NCI-H2107 treated with DMSO at 0.1 percent for 48 hours (cell line): ENCODE data around the gene DLK1.

Experiments used
- DNase-seq: peaks from one replicate; lab custom pipeline; 2025; ENCODE audit not compliant: unreplicated experiment; lab: John Stamatoyannopoulos, UW

DLK1 gene

GRCh38 chr14:100775831-100776591 is 49.3 kb downstream of the DLK1 start:
- no peak for DNase-seq

DNA sequence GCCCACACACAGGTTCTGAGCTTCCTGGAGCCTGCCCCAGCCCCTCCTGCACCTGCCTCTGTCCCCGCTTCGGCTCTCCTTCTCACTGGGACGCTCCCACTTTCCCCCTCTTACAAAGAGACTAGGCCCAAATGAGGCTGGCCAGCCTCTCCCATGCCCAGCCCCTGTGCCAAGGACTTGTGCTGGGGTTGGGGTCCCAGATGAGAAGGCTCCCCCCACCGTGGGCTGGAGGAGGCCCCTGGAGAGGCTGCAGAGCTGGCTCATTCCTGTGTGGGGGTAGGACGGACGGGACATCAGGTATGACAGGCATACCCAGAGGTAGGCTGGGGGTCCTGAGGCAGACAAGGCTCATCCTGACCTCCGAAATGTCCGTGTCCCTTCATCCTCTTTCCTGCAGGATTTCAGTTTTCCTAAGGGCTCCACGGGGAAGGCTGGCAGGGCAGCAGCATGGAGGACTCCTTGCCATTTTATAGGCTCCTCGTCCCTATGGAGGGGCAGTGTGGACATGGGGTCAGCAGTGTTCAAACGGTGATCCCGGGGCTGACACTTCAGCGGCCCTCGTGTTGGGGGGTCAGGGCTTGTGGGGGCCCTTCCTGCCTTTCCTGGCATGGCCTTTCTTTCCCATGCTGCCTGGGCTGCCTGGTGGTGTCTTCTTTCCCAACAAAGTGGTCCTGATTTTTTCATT is 50.1 kb downstream of the DLK1 start:
- DNase-seq, result no peak

- no peak for DNase-seq
These were observed 50.7 kb downstream of the DLK1 start for GRCh38 chr14:100777366-100777817.

- no peak for DNase-seq
These were observed 51.3 kb downstream of the DLK1 start for GRCh38 chr14:100777818-100778525.

GRCh38 chr14:100778526-100778882 is 51.8 kb downstream of the DLK1 start:
- no peak for DNase-seq

GRCh38 chr14:100778951-100779690 is 52.4 kb downstream of the DLK1 start:
- no peak for DNase-seq

DNA sequence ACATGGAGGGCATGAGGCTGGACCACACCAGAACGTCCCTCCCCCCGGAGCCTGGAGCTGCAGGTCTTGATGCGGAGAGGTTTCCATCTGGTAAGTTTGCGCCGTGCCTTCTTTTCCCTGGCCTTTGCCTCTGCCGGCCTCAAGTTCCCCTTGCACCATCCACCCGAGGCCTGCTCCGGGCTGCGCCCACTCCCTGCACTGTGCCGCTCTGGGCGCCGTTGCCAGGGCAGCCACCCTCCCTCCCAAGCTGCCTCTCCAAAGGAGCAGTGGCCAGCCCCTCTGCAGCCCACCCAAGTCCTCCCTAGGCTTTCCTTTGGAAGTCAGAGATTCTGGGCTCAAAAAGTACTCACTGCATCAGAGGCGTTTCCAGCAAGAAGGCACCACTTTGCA is 53.0 kb downstream of the DLK1 start:
- DNase-seq, result no peak

GRCh38 chr14:100780246-100780645 is 53.6 kb downstream of the DLK1 start:
- no peak for DNase-seq

DNA sequence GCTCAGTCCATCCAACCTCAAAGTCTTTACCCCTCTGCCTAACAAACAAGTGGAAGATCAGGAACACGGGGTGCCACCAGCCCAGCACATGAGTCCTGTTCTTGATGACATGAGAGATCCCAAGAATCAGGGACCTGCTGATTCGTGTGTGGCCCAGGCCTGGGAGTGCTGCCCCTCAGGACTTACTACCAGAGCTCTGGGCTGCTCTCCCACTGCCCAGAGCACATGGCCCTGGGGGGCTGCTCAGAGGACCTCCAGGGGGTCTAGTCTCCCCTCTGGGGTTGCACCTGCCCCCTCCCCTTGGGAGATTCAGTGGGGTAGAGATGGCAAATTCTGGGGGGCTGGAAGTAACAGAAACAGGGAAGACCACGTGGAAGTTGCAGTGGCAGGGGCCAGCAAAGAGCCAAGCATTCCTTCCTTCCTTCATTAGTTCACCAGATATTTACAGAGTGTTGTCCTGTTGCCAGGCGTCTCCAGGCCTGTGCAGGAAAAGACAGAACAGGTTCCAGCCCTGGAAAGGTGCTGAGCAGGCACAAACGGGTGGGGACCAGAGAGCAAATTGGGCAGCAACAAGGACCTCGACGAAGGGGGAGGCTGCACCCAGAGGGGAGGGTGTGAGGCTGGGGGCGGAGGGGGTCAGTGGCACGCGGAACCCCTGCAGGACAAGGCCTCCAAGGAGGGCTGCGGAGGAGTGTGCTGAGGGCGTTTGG is 54.1 kb downstream of the DLK1 start:
- DNase-seq, result no peak

- DNase-seq, result no peak
These were observed 55.3 kb downstream of the DLK1 start for GRCh38 chr14:100781952-100782351.

- peak; percentile 12 for DNase-seq
These were observed 56.0 kb downstream of the DLK1 start for GRCh38 chr14:100782516-100783320.

DNA sequence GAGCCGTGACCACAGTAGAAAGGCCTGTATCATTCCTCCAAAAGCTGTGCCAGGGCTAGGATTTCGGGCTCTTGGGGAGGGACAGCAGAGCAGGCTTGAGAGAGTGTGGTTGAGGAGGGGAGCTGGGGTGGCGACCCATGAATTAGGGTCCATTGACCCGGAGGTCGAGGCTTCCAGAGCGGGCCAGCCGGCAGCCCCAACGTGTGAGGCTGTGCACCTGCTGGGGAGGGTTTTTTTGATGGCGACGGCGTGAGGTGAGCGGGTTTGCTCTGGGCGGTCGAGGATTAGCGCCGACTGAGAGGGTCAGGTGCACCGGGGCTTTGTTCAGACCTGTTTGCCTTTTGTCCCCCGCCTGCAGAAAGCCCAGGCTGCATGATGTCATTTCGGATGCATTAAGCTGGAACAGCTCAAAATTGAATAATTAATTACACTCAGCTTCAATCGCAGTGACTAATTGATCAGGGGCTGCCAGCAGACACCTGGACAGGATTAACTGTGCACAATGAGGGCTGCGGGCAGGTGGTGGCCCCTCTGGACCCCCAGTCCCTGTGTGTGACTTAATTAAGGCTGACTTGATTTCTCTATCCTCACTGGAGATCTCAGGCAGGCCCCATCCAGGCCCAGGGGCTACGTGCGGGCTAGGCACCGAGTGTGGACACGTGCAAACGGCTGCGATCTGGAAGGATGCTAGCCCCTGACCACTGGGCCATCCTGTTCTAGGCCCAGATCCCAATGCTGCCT is 57.1 kb downstream of the DLK1 start:
- DNase-seq, result peak; percentile 88

DNA sequence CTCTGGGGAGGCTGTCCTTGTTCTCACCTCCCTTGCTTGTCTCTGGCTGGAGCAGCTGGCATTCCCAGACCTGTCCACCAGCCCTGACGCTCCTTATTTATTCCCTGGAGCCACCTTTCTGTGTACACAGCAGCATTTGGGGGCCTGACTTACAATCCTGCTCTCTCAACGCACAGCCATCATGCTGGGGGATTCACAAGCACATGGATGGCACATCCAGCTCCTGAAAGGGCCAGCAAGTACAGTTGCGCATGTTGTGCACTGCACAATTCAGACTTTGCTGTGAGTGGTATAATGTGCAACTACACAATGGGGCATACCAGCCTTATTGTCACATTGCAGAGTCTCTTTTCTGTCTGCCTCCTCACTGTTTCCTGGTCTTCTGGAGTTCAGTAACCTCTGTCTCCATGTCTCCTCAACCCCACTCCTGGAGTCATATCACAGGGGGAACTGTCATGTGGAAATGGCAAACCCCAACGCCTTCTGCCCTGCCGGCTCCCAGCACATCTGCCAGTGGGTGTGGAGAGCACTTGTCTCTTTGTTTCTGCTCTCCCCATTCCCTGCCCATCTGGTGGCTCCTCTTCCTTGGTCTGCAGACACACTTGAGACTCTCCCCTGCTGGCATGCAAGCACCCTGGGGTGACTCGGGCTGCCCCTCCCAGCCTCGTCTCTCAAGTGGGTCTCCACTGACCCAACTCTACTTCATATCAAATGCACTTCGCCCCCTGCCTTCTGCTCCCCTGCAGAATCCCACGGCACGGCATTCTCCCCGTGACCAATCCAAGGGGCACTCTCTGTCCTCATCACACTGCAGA is 58.0 kb downstream of the DLK1 start:
- peak; percentile 60 for DNase-seq

DNA sequence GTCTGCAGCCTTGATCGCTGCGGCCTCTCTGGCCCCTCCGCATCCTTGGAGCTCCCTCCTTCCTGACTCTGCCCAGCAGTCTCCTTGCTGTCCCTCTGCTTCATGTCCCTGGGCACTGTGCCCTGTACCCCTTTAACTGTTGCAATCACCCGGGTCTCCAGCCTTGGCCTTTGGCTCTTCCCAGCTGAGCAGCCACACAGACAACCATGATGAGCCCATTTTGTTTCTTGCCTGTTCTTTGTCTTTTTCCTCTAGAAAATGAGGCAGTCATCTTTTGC is 58.6 kb downstream of the DLK1 start:
- DNase-seq, result no peak

GRCh38 chr14:100785626-100786025 is 58.9 kb downstream of the DLK1 start:
- no peak for DNase-seq

DNA sequence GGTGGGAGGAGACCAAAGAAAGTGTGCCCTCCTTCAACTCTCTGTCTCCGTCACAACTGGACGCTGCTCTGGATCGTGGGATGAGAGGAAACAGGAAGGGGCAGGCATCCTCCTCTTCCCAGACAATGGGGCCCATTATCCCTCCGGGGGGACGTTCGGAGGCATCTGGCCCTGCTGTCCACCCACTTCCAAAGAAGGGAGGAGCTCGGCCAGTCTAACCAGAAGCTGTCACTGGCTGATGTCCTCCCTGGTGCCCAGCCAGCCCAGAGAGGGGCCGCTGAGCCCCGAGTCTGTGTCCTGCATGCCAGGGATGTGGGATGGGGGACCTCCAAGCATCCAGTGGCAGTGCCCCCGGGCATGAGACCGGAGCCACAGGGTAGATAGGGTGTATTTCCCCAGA is 59.4 kb downstream of the DLK1 start:
- no peak for DNase-seq

- DNase-seq, result no peak
These were observed 60.0 kb downstream of the DLK1 start for GRCh38 chr14:100786576-100787219.

DNA sequence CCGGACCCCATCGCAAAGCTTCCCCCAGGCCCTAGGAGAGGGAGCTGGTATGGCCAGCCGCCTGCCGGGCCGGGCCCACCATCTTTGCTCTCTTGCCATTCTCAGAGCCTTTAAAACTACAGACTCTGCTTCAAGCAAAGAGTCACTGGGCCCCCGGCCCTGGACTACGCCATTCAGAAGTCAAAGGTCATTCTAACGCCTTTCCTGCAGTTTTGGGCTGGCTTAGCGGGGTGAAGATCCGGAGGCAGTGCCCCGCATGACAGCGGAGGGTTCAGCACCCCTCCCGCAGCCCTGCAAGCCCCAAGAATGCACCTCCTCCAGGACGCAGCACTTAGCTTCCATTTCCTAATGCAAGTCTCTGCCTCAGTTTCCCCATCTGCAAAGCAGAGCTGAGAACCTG is 61.0 kb downstream of the DLK1 start:
- DNase-seq, result no peak
